Upper lobe of right lung (tissue), 1 donor: ENCODE results near the gene DRAP1. TPM values are rescaled to one million over a fixed set of nuclear protein-coding genes. Genes with fewer than 3 reads are reported as not detected.

Experiments used
- ATAC-seq: fragments of 200-7000 bp; cut with Tn5 transposase; one replicate; pipeline ENCODE4 v1.9.1; 2020; ENCODE audit warnings: mild to moderate bottlenecking, moderate library complexity
- DNase-seq: peaks from one replicate; pipeline ENCODE4 v3.0.0-alpha.2; 2020
- H3K27ac ChIP-seq: fragments of 200-600 bp; one replicate; pipeline ENCODE4 v1.8.0; 2022
- H3K27me3 ChIP-seq: fragments of 200-600 bp; one replicate; pipeline ENCODE4 v1.8.0; 2022; ENCODE audit warnings: mild to moderate bottlenecking
- H3K36me3 ChIP-seq: fragments of 200-600 bp; one replicate; pipeline ENCODE4 v1.8.0; 2022
- H3K4me1 ChIP-seq: fragments of 200-600 bp; one replicate; pipeline ENCODE4 v1.8.0; 2022
- H3K4me3 ChIP-seq: fragments of 200-600 bp; one replicate; pipeline ENCODE4 v1.8.0; 2022; ENCODE audit warnings: mild to moderate bottlenecking
- H3K9me3 ChIP-seq: fragments of 200-600 bp; one replicate; pipeline ENCODE4 v1.8.0; 2022
- intact Hi-C: fragments of 100-400 bp; cut with DNase I; formaldehyde crosslinking; loops from one replicate; pipeline ENCODE4 v1.11.0; 2022
- total RNA-seq: library from RNA; stranded (reverse); fragmentation: NEBNext Ultra II Directional; extraction: Animal tissue kit (Norgen Biotek cat#: 25700); gene quantifications from one replicate; pipeline ENCODE4 v1.2.1, GENCODE V29; 2021
- TF ChIP-seq, protein P1 (sequence below): fragments of 200-600 bp; IDR thresholded peaks from one replicate; pipeline ENCODE4 v1.8.0; 2022; ENCODE audit warnings: antibody characterized with exemption
- donor health status: DM: no; HTN: yes; CAD: no; lungs with severe emphysema.

DRAP1 gene
- total RNA-seq, 1 donor from 2014 or later: 62.8 TPM

DNA sequence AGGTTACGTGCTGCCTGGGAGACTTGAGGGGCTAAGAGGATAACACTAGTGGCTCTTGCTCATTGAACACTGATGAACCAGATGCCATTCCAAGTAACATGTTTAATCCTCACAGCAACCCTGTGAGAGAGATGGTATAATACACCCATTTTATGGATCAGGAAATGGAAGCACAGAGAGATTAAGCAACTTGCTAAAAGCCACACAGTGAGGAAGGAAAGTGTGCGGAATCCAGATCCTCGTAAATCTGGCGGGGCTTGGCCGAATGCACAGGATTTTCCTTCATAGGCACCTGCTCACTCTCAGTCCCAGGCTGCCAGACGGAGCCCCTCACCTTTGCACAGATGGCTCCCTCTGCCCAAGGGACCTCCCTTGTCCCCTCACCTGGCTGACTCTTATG, 11.3 kb upstream of the DRAP1 start:
- H3K4me3 ChIP-seq: no peak overlapping the region
- H3K4me1 ChIP-seq: peaks cover 11% of the 10 kb centered on the region
- DNase-seq (no peak), ATAC-seq (no peak)
- H3K27me3 ChIP-seq: no peaks in the 10 kb centered on the region
- intact Hi-C loops: no loop called here
- no peaks in the 10 kb centered on the region for H3K9me3 ChIP-seq
- no peaks in the 10 kb centered on the region for H3K36me3 ChIP-seq
- TF ChIP-seq, protein P1, sequence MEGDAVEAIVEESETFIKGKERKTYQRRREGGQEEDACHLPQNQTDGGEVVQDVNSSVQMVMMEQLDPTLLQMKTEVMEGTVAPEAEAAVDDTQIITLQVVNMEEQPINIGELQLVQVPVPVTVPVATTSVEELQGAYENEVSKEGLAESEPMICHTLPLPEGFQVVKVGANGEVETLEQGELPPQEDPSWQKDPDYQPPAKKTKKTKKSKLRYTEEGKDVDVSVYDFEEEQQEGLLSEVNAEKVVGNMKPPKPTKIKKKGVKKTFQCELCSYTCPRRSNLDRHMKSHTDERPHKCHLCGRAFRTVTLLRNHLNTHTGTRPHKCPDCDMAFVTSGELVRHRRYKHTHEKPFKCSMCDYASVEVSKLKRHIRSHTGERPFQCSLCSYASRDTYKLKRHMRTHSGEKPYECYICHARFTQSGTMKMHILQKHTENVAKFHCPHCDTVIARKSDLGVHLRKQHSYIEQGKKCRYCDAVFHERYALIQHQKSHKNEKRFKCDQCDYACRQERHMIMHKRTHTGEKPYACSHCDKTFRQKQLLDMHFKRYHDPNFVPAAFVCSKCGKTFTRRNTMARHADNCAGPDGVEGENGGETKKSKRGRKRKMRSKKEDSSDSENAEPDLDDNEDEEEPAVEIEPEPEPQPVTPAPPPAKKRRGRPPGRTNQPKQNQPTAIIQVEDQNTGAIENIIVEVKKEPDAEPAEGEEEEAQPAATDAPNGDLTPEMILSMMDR: no peak
- H3K27ac ChIP-seq: no peak overlapping the region

DNA sequence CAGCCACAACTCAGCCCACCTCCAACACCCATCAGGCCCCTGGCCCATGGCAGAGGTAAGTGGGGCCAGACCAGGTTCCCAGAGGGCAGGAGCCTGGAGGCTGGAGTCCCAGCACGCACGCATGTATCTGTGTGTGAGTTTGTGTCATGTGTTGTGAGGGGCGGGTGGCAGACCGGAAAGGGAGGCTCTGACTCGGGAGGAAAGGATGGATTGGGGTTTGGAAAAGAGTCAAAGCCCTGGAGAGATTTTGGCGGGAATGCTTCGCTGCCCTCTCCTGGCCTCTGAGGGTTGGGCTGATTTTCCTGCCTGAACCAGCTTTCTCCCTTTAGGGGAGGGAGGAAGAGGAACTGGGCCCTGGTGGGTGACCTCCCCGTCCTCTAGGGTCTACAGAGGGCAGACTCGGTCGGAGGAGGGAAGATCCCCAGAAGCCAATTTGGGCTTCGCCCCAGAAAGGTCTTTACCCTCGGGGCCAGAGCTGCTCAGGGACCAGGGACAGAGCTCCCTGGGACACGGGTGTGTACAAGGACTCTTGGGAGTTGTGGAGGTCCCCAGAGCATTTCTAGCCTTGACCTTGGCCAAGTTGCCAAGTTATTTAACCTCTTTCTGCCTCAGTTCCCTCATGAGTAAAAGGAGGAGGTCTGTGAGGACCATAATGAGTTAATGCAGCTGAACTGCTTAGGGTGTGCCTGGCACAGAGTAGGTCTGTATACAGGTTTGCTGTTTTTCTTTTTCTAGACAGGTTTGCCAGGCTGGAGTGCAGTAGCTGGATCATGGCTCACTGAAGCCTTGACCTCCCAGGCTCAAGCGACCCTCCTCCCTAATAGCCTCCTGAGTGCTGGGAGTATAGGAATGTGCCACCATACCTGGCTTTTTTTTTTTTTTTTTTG, 7.3 kb upstream of the DRAP1 start:
- H3K27me3 ChIP-seq: no peaks in the 10 kb centered on the region
- intact Hi-C loops: no loop called here
- no peaks in the 10 kb centered on the region for H3K36me3 ChIP-seq
- DNase-seq (no peak), ATAC-seq (peak; percentile 32)
- peaks cover 34% of the 10 kb centered on the region for H3K4me1 ChIP-seq
- TF ChIP-seq, protein P1: peak; percentile 34
- H3K4me3 ChIP-seq: no peak overlapping the region
- H3K9me3 ChIP-seq: no peaks in the 10 kb centered on the region
- H3K27ac ChIP-seq: peak overlapping the region; percentile 11

DNA sequence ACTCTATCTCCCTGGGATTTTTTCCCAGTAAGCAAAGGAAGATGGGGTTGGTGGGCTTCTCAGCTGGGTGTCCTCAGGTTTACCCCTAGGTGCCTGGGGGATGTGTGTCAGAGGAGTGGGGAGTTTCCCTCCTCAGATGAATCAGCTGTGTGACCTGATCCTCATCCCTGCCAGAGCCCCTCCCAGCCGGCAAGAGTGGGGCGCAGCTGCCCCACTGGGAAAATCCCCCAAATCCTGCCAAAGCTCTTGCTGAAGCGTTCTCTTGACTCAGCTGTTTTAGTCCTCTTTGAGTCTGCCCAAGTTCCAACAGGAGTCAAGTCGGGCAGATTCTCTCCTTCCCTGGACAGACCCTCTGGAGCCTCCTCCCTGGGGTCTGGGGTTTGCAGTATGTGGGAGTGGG, 6.4 kb upstream of the DRAP1 start:
- TF ChIP-seq, protein P1: no peak
- DNase-seq: no peak
- Histone ChIP-seq H3K4me3 (no peak overlapping the region), H3K36me3 (no peaks in the 10 kb centered on the region), H3K27ac (no peak overlapping the region), H3K9me3 (no peaks in the 10 kb centered on the region), H3K4me1 (peaks cover 43% of the 10 kb centered on the region), H3K27me3 (no peaks in the 10 kb centered on the region)
- no peak for ATAC-seq
- intact Hi-C loops: no loop called here

DNA sequence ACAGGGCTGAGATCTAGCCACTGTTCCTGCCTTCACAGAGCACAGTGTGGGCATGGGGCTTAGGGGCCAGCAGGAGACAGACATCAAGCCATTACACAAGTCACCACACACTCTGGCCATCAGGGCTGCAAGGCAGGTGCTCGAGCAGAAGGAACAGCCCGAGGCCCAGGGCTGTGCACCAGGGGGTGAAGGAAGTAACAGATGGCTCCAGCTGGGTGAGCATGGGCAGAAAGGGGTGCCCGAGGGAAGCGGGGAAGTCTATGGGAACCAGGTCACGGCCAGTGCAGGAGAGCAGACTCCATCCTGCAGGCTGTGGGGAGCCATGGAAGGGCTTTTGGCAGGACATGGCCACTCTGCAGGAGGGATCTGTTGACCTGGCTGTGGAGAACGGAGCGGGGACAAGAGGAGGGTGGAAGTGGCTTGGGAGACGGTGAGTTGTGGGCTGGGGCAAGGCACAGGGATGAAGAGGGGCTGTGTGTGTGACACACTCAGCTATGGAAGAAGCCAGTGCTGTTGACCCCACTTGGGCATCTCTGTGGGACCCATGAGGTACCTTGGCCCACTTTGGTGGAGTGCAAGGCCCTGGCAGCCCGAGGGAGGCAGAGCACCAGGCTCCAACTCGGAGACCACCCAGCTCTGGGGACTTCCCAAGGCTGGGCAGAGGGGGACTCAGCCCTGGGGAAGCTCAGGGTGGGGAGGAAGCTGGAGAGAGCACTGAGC, 4.0 kb upstream of the DRAP1 start:
- DNase-seq (no peak), ATAC-seq (no peak)
- H3K27me3 ChIP-seq: no peaks in the 10 kb centered on the region
- TF ChIP-seq, protein P1: no peak
- H3K4me1 ChIP-seq: peaks cover 50% of the 10 kb centered on the region
- H3K27ac ChIP-seq: peak overlapping the region; percentile 72
- no peaks in the 10 kb centered on the region for H3K36me3 ChIP-seq
- no peak overlapping the region for H3K4me3 ChIP-seq
- no peaks in the 10 kb centered on the region for H3K9me3 ChIP-seq
- intact Hi-C loops: no loop called here

GRCh38 chr11:65915821-65916251, 3.4 kb upstream of the DRAP1 start:
- no peaks in the 10 kb centered on the region for H3K36me3 ChIP-seq
- H3K4me3 ChIP-seq: no peak overlapping the region
- DNase-seq: peak; percentile 78
- peaks cover 56% of the 10 kb centered on the region for H3K4me1 ChIP-seq
- H3K9me3 ChIP-seq: no peaks in the 10 kb centered on the region
- TF ChIP-seq, protein P1: no peak
- peak overlapping the region; percentile 72 for H3K27ac ChIP-seq
- H3K27me3 ChIP-seq: no peaks in the 10 kb centered on the region
- peak; percentile 13 for ATAC-seq
- intact Hi-C loops: no loop called here
